NCI-H82 (cell line): Measurements from ENCODE around the gene SH3TC2.
"Not testable (repeated sequence)": the region's sequence is repeated elsewhere in the genome, so short reads cannot be mapped to it uniquely, and the experiment has no call there.

Experiments
- DNase-seq: peaks from one replicate; lab custom pipeline; 2025; lab: John Stamatoyannopoulos, UW

The SH3TC2 gene

GRCh38 chr5:149063017-149063687 is at the start of gene SH3TC2:
Gene SH3TC2, minus strand, starts transcription at chr5:149063062. Its CDS starts 40 bp downstream, at chr5:149063022.
- no peak for DNase-seq

GRCh38 chr5:149110406-149110805 is 47.5 kb upstream of the SH3TC2 start:
- no peak for DNase-seq

GRCh38 chr5:149108651-149109280 is 45.9 kb upstream of the SH3TC2 start:
- DNase-seq = no peak

GRCh38 chr5:149100331-149100730 is 37.5 kb upstream of the SH3TC2 start:
- DNase-seq = no peak

GRCh38 chr5:149099920-149100319 is 37.1 kb upstream of the SH3TC2 start:
- DNase-seq = no peak

- DNase-seq = no peak
These were observed 32.1 kb upstream of the SH3TC2 start for GRCh38 chr5:149094996-149095395.

- DNase-seq = no peak
These were observed 30.8 kb upstream of the SH3TC2 start for GRCh38 chr5:149093625-149094024.

- no peak for DNase-seq
These were observed 26.9 kb upstream of the SH3TC2 start for GRCh38 chr5:149089796-149090195.

GRCh38 chr5:149088686-149089085 is 25.8 kb upstream of the SH3TC2 start:
- no peak for DNase-seq

GRCh38 chr5:149083846-149084245 is 21.0 kb upstream of the SH3TC2 start:
- DNase-seq = no peak

- no peak for DNase-seq
These were observed 19.4 kb upstream of the SH3TC2 start for GRCh38 chr5:149082271-149082670.

GRCh38 chr5:149080294-149080693 is 17.4 kb upstream of the SH3TC2 start:
- DNase-seq = no peak

- no peak for DNase-seq
These were observed 17.0 kb upstream of the SH3TC2 start for GRCh38 chr5:149079883-149080282.

- DNase-seq = not testable (repeated sequence)
These were observed 11.2 kb upstream of the SH3TC2 start for GRCh38 chr5:149074071-149074470.

- DNase-seq = no peak
These were observed 10.4 kb upstream of the SH3TC2 start for GRCh38 chr5:149073213-149073612.

- no peak for DNase-seq
These were observed 9.9 kb upstream of the SH3TC2 start for GRCh38 chr5:149072791-149073190.

GRCh38 chr5:149072376-149072775 is 9.5 kb upstream of the SH3TC2 start:
- no peak for DNase-seq

GRCh38 chr5:149071756-149072155 is 8.9 kb upstream of the SH3TC2 start:
- DNase-seq = no peak

- no peak for DNase-seq
These were observed 8.4 kb upstream of the SH3TC2 start for GRCh38 chr5:149071216-149071615.

- DNase-seq = no peak
These were observed 6.8 kb upstream of the SH3TC2 start for GRCh38 chr5:149069711-149070110.

- no peak for DNase-seq
These were observed 1.1 kb upstream of the SH3TC2 start for GRCh38 chr5:149063896-149064478.

GRCh38 chr5:149062371-149063016 is 368 bp downstream of the SH3TC2 start:
- DNase-seq = no peak

- no peak for DNase-seq
These were observed 1.5 kb downstream of the SH3TC2 start for GRCh38 chr5:149061341-149061740.
